Astrocyte of the cerebellum (primary cell): ENCODE data around the gene MBOAT2.

ENCODE experiments used
- DNase-seq: peaks from one replicate; pipeline ENCODE4 v3.0.0-alpha.2; 2011; ENCODE audit warnings: low read depth
- H3K4me3 ChIP-seq: 2 replicates; pipeline ENCODE4 v1.5.1; 2011; ENCODE audit warnings: mild to moderate bottlenecking, low read depth, low read length, moderate library complexity
- in situ Hi-C: cut with HindIII; loops from 2 replicates; pipeline ENCODE4 v1.10.0; 2017; ENCODE audit warnings: low sequenced_read_pairs
- TF ChIP-seq, protein P1 (sequence below): IDR thresholded peaks from 2 replicates; pipeline ENCODE4 v1.5.1; 2012; ENCODE audit warnings: low read length, low read depth, moderate library complexity, mild to moderate bottlenecking; ENCODE audit errors: missing control alignments

The MBOAT2 gene

DNA sequence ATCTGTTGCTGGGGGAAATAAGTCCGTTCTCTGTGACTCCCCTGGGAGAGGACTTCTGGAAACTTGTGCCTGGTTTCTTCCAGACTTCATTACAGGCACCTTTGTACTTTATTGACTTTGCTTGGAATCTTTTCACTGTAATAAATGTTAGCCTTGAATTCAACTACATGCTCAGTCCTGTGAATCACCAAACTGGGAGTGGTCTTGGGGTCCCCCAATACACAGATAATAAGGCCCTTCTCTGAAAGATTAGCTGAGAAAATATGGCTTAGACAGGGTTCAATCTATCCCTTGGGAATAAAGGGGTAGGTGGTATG is 117.3 kb downstream of the MBOAT2 start:
- in situ Hi-C loops: no loop called here
- H3K4me3 ChIP-seq: no peak overlapping the region
- TF ChIP-seq, protein P1, sequence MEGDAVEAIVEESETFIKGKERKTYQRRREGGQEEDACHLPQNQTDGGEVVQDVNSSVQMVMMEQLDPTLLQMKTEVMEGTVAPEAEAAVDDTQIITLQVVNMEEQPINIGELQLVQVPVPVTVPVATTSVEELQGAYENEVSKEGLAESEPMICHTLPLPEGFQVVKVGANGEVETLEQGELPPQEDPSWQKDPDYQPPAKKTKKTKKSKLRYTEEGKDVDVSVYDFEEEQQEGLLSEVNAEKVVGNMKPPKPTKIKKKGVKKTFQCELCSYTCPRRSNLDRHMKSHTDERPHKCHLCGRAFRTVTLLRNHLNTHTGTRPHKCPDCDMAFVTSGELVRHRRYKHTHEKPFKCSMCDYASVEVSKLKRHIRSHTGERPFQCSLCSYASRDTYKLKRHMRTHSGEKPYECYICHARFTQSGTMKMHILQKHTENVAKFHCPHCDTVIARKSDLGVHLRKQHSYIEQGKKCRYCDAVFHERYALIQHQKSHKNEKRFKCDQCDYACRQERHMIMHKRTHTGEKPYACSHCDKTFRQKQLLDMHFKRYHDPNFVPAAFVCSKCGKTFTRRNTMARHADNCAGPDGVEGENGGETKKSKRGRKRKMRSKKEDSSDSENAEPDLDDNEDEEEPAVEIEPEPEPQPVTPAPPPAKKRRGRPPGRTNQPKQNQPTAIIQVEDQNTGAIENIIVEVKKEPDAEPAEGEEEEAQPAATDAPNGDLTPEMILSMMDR: no peak
- DNase-seq: no peak

DNA sequence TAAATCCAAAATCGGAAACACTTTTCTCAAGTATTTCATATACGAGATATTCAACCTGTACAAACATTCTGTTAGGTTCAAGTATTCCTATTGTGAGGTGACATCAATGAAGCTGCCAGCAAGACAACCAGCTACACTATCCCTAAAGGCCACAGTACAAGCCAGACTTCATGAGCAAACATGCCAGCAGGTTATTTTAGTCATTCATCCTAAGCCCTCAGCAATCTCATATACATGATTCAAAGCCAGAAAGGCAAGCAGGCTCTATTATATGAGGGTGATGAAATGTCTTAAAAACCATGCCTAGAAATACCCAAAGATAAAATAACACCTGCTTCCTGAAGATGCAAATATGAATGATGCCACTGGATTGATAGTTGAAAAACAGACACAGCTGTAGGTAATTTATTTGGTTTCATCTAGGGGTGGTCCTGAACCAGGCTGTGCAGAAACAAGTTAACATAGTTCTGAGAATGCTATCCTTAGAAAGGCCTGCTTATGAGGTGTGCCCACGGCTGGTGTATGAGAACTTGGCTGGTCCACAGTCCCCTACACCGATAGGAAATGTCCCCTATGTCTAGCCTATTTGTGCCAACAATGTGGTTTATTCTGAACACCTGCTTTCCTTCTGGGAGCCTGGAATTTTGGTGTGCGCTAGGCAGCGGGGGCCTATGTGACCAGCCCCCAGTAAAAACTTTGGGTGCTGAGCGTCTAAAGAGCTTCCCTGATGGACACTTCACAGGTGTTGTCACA is 117.9 kb downstream of the MBOAT2 start:
- no peak for DNase-seq
- H3K4me3 ChIP-seq: no peak overlapping the region
- TF ChIP-seq, protein P1: no peak
- in situ Hi-C loops: no loop called here

- H3K4me3 ChIP-seq: no peak overlapping the region
- in situ Hi-C loops: no loop called here
- DNase-seq: no peak
- TF ChIP-seq, protein P1: no peak
Observed at GRCh38 chr2:8884812-8885211, 118.7 kb downstream of the MBOAT2 start.

DNA sequence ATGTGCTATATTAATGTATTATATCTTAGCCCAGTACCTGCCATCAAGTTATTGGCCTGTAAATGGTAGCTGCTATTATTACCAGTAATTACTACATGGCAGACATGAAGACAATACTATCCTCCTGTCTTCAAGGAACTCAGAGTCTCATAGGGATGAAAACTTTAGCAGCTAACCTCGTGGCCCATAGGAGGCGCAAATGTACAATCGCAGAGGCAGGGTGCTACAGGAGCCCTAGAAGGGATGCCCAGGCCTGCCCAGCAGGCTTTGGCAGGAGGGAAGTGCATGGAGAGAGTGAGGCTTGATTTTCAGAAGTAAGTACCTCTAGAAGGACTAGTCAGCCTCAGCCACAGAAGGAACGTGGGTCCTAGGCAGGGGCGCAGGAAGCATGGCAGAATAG is 121.4 kb downstream of the MBOAT2 start:
- TF ChIP-seq, protein P1: peak; percentile 30
- in situ Hi-C loops: no loop called here
- no peak for DNase-seq

DNA sequence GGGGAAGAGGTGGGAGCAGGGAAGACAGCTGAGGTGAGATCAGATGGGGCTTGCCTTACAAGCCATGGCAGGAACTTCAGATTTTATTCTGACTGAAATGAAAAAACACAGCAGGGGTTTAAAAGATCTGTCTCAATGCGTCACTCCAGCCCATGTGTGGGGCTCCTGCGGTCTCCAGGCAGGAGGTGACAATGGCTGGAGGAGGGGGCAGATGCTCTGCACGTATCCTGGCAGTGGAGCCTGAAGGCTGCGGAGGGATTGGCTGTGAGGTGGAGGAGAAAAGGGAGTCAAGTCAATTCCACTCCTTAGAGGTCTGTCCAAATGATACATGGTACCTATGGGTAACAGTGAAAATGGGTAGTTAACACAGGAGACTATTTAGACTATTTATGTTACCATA is 125.6 kb downstream of the MBOAT2 start:
- no peak for DNase-seq
- TF ChIP-seq, protein P1: no peak
- no peak overlapping the region for H3K4me3 ChIP-seq
- in situ Hi-C loops: no loop called here

More for the DNA sequence above, 121.4 kb downstream of the MBOAT2 start:
- H3K4me3 ChIP-seq: no peak overlapping the region

DNA sequence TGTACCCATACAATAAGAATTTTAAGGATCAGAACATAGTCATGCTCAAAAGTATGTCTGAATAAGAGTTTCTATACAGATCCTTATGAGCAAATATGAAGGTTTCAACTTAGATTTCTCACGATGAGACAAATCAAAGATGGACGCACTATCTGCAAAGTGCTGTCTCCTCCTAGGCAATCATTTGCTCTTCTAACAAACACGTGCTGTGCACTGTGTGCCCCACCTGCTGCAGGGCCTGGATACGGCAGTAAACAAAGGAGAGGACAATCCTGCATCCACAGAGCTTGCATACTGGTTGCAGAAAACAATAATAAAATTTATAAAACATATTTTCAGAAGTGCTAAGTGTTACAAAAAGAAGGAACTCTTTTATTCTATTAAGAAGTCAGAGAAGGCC is 126.2 kb downstream of the MBOAT2 start:
- no peak for DNase-seq
- TF ChIP-seq, protein P1: no peak
- in situ Hi-C loops: no loop called here
- H3K4me3 ChIP-seq: no peak overlapping the region
